Keratinocyte (primary cell): Measurements from ENCODE around the gene KLRF1. TPM values are rescaled to one million over a fixed set of nuclear protein-coding genes. Genes with fewer than 3 reads are reported as not detected.

Experiments used
- DNase-seq: peaks from one replicate; pipeline ENCODE4 v3.0.0-alpha.2; 2011; ENCODE audit warnings: low read depth, missing footprints, low spot score
- FAIRE-seq: peaks from 2 replicates; lab custom pipeline; 2011; peaks lifted over from hg19 to GRCh38; lab: Jason Lieb, UNC
- H2AFZ ChIP-seq: 2 replicates; pipeline ENCODE4 v1.6.0; 2012; ENCODE audit warnings: low read length, control low read depth, inconsistent platforms; ENCODE audit not compliant: control insufficient read depth
- H3K27ac ChIP-seq: 2 replicates; pipeline ENCODE4 v1.5.1; 2011; ENCODE audit warnings: low read length; ENCODE audit not compliant: control insufficient read depth, insufficient read depth
- H3K27me3 ChIP-seq: 3 replicates; pipeline ENCODE4 v1.6.0; 2011; ENCODE audit warnings: low read length; ENCODE audit not compliant: control insufficient read depth, insufficient read depth; ENCODE audit errors: extremely low read depth
- H3K36me3 ChIP-seq, 2 experiments: 2 replicates in 1 of 2; 3 replicates in 1 of 2; pipeline ENCODE4 v1.5.1; 2011; ENCODE audit warnings: low read length in 2 of 2, mild to moderate bottlenecking in 1 of 2; ENCODE audit not compliant: control insufficient read depth in 2 of 2, insufficient read depth in 2 of 2; ENCODE audit errors: extremely low read depth in 1 of 2
- H3K4me1 ChIP-seq: 3 replicates; pipeline ENCODE4 v1.5.1; 2011; ENCODE audit warnings: low read length; ENCODE audit not compliant: control insufficient read depth, insufficient read depth; ENCODE audit errors: extremely low read depth
- H3K4me2 ChIP-seq: 3 replicates; pipeline ENCODE4 v1.6.0; 2011; ENCODE audit warnings: low read depth, low read length; ENCODE audit not compliant: control insufficient read depth, insufficient read depth; ENCODE audit errors: extremely low read depth
- H3K4me3 ChIP-seq, 3 experiments: fragments of 200-600 bp in 1 of 3; sonication (generic) in 1 of 3; 2 replicates in 2 of 3; 3 replicates in 1 of 3; pipeline ENCODE4 v1.5.1; 2011 to 2016; ENCODE audit warnings: low read length in 3 of 3, mild to moderate bottlenecking in 3 of 3, control low read depth in 2 of 3, inconsistent platforms in 1 of 3, low read depth in 1 of 3, mixed read lengths in 1 of 3, mixed run types in 1 of 3, moderate library complexity in 1 of 3; ENCODE audit not compliant: control insufficient read depth in 2 of 3, insufficient read depth in 2 of 3; ENCODE audit errors: extremely low read depth in 1 of 3
- H3K79me2 ChIP-seq: 2 replicates; pipeline ENCODE4 v1.6.0; 2012; ENCODE audit warnings: low read length; ENCODE audit not compliant: control insufficient read depth, insufficient read depth
- H3K9ac ChIP-seq: 3 replicates; pipeline ENCODE4 v1.6.0; 2011; ENCODE audit warnings: low read length; ENCODE audit not compliant: control insufficient read depth, insufficient read depth; ENCODE audit errors: extremely low read depth
- H3K9me1 ChIP-seq: 3 replicates; pipeline ENCODE4 v1.6.0; 2011; ENCODE audit warnings: low read length; ENCODE audit not compliant: control insufficient read depth, insufficient read depth; ENCODE audit errors: extremely low read depth
- H3K9me3 ChIP-seq: 2 replicates; pipeline ENCODE4 v1.5.1; 2012; ENCODE audit warnings: low read depth, low read length; ENCODE audit not compliant: control insufficient read depth
- H4K20me1 ChIP-seq: 3 replicates; pipeline ENCODE4 v1.6.0; 2011; ENCODE audit warnings: low read length; ENCODE audit not compliant: control insufficient read depth, insufficient read depth; ENCODE audit errors: extremely low read depth
- EZH2 ChIP-seq: IDR thresholded peaks from one replicate; pipeline ENCODE4 v1.6.1; 2012; ENCODE audit warnings: inconsistent platforms, mild to moderate bottlenecking, low read length, moderate library complexity
- dilution Hi-C: fragments of 300-500 bp; cut with MboI; formaldehyde crosslinking; loops from one replicate; pipeline ENCODE4 v1.7.0; 2020; ENCODE audit warnings: low sequenced_read_pairs; ENCODE audit not compliant: extremely low pct_ligation_motif_present
- polyA plus RNA-seq, 5 experiments: library from polyadenylated mRNA; depleted of rRNA in 3 of 5; stranded (reverse) in 3 of 5; stranded (forward) in 1 of 5; unstranded in 1 of 5; fragments of >200 nt; gene quantifications; 1 replicate in 1 of 5; 2 replicates in 3 of 5; 3 replicates in 1 of 5; pipeline versions ENCODE4 v1.2.1 to v1.2.3, GENCODE V29; 2011 to 2012; ENCODE audit warnings: missing spikeins in 2 of 5, low read depth in 1 of 5, low replicate concordance in 1 of 5
- TF ChIP-seq, protein P1 (sequence below), 3 experiments: IDR thresholded peaks in 1 of 3; conservative IDR thresholded peaks in 1 of 3; optimal IDR thresholded peaks in 1 of 3; 2 replicates in 2 of 3; 3 replicates in 1 of 3; pipeline versions ENCODE3 to v1.5.1; 2011; ENCODE audit warnings: low read length in 3 of 3, mild to moderate bottlenecking in 3 of 3, moderate library complexity in 2 of 3, control low read depth in 1 of 3, inconsistent platforms in 1 of 3; ENCODE audit not compliant: insufficient read depth in 2 of 3; ENCODE audit errors: extremely low read depth in 1 of 3

KLRF1 gene
- polyA plus RNA-seq, 1 donor (not counting 4 experiments of a cell fraction or from before 2014, with no cell fraction given): 0.12 TPM

GRCh38 chr12:9781360-9781759 lies 45.9 kb upstream of the KLRF1 start:
- no peaks in the 10 kb centered on the region for H3K36me3 ChIP-seq
- no peaks in the 10 kb centered on the region for H3K9me1 ChIP-seq
- no peak for DNase-seq
- H3K9ac ChIP-seq: no peak overlapping the region
- no peak overlapping the region for H3K27ac ChIP-seq
- no peak overlapping the region for H3K4me3 ChIP-seq
- no peaks in the 10 kb centered on the region for H3K9me3 ChIP-seq
- TF ChIP-seq, protein P1, sequence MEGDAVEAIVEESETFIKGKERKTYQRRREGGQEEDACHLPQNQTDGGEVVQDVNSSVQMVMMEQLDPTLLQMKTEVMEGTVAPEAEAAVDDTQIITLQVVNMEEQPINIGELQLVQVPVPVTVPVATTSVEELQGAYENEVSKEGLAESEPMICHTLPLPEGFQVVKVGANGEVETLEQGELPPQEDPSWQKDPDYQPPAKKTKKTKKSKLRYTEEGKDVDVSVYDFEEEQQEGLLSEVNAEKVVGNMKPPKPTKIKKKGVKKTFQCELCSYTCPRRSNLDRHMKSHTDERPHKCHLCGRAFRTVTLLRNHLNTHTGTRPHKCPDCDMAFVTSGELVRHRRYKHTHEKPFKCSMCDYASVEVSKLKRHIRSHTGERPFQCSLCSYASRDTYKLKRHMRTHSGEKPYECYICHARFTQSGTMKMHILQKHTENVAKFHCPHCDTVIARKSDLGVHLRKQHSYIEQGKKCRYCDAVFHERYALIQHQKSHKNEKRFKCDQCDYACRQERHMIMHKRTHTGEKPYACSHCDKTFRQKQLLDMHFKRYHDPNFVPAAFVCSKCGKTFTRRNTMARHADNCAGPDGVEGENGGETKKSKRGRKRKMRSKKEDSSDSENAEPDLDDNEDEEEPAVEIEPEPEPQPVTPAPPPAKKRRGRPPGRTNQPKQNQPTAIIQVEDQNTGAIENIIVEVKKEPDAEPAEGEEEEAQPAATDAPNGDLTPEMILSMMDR (optimal IDR thresholded peaks at IDR 0.05 in 1 of 3, IDR thresholded peaks at IDR 0.05 in 1 of 3, conservative IDR thresholded peaks at IDR 0.05 in 1 of 3; ENCODE audit: extremely low read depth in 1 of 3, insufficient read depth in 2 of 3, low read length in 3 of 3): no peak
- no peak for TF ChIP-seq EZH2
- H3K4me1 ChIP-seq: no peaks in the 10 kb centered on the region
- dilution Hi-C loops: no loop called here
- no peak for FAIRE-seq
- no peaks in the 10 kb centered on the region for H3K79me2 ChIP-seq
- no peak overlapping the region for H3K4me2 ChIP-seq
- H4K20me1 ChIP-seq: no peaks in the 10 kb centered on the region
- H3K27me3 ChIP-seq: no peaks in the 10 kb centered on the region
- no peak overlapping the region for H2AFZ ChIP-seq

DNA sequence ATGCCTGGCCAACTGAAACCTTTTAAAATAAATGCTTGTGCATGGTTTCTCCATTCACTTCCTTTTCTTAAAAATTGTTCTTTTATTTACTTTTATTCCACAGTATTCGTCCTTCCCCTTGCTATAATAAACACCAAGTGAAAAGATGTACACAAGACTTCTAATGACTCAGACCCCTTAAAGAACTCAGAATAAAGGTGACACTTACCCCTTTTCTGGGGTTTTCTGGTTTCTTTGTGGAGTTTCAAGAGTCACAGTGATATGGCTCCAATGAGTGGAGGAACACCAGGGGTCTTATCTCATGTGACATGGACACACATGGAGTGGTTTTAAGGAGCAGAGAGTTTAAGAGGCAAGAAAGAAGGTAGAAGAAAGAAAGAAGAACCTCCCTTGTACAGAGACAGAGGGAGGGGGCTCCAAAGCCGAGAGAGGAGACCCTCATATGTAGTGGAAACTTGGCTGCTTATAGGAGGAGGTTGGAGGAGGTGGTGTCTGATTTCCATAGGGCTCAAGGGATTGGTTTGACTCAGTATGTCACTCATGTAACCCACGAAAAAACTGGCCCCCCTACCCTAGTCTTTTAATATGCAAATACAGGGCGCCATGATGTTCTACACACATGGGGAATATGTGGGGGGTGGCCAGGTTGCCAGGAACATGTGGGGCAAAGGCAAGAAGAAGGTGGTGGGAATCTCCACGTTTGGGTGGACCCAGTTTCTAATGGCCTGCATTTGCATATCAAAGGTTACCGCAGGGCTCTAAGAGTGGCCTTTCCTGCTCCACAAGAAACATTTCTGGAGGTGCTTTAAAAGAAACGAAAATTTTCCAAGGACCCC lies 44.5 kb upstream of the KLRF1 start:
- no peak for DNase-seq
- dilution Hi-C loops: no loop called here
- H4K20me1 ChIP-seq: no peaks in the 10 kb centered on the region
- H3K9me1 ChIP-seq: no peaks in the 10 kb centered on the region
- no peak overlapping the region for H3K4me2 ChIP-seq
- no peaks in the 10 kb centered on the region for H3K27me3 ChIP-seq
- no peaks in the 10 kb centered on the region for H3K79me2 ChIP-seq
- no peaks in the 10 kb centered on the region for H3K36me3 ChIP-seq
- FAIRE-seq: no peak
- TF ChIP-seq, protein P1 (optimal IDR thresholded peaks at IDR 0.05 in 1 of 3, IDR thresholded peaks at IDR 0.05 in 1 of 3, conservative IDR thresholded peaks at IDR 0.05 in 1 of 3; ENCODE audit: extremely low read depth in 1 of 3, insufficient read depth in 2 of 3, low read length in 3 of 3): no peak
- no peak for TF ChIP-seq EZH2
- H3K9ac ChIP-seq: no peak overlapping the region
- no peak overlapping the region for H3K27ac ChIP-seq
- H3K4me3 ChIP-seq: no peak overlapping the region
- H3K9me3 ChIP-seq: no peaks in the 10 kb centered on the region
- no peak overlapping the region for H2AFZ ChIP-seq
- no peaks in the 10 kb centered on the region for H3K4me1 ChIP-seq
